Renal cortical epithelial cell (primary cell): Measurements from ENCODE around the gene SEC63. TPM values are rescaled to one million over a fixed set of nuclear protein-coding genes. Genes with fewer than 3 reads are reported as not detected.

Experiments used
- DNase-seq: peaks from one replicate; pipeline ENCODE4 v3.0.0-alpha.2; 2011; ENCODE audit warnings: low read depth
- total RNA-seq: library from RNA; depleted of rRNA; stranded (reverse); fragments of >200 nt; gene quantifications from 2 replicates; pipeline ENCODE4 v1.2.3, GENCODE V29; 2014

Gene SEC63
- total RNA-seq, 1 donor from 2014 or later = 45.3 TPM

- DNase-seq = no peak
Observed at GRCh38 chr6:107818272-107818671, 139.7 kb downstream of the SEC63 start.

DNA sequence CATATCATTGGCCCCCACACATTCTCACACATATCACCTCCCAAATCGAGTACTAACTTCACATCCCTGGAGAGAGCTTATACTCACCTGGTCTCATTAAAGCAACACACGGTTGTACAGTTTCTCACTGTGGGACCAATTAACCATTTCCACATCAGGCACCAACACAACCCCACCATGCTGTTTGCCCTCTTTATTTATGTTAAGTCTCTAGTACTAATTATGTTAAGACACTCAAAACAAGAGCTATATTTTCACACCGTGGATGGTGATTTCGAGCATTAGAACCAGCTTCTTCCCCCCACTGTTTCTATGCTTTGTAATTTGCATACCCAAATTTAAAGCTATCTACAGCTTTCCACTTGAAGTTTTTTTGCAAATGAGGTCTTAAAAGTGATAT is 140.2 kb downstream of the SEC63 start:
- no peak for DNase-seq

Other genes with a start within 250 kb of the SEC63 start
- 0.15 TPM in 1 of 2 replicates, not detected in the other for gene SCML4, start 133.9 kb downstream of the SEC63 start, total RNA-seq
- gene OSTM1, start 116.5 kb upstream of the SEC63 start, total RNA-seq = 40.8 and 52.6 TPM in 2 replicates
- not detected in 2 replicates for gene NR2E1, start 207.8 kb upstream of the SEC63 start, total RNA-seq